Measurements from ENCODE around the gene KIRREL3.

The KIRREL3 gene

DNA sequence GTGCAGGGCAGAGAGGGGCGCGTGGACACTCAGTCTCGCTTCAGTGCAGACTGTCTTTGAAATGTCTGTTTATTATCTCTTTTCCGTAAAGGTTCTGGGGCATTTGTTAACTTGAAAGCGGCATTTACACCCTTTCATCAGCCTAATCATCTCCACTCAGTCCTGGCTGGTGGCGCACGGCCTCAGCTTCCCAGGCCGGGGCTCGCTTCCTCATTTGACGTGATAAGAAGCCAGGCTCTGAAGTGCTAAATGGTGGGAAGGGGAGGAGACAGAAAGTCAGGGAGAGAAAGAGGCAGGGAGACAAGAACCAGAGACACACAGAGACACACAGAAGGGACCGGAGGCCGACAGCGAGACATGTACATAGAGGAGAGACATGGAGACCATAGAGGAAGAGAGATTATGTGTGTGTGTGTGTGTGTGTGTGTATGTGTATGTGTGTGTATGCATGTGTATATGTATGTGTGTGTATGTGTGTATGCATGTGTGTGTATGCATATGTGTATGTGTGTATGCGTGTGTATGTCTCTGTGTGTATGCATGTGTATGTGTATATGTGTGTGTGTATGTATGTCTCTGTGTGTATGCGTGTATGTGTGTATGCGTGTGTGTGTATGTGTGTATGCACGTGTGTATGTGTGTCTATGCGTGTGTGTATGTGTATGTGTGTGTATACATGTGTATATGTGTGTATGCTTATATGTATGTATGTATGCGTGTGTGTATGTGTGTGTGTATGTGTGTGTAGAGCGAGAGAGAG lies 543.6 kb downstream of the KIRREL3 start:
- no peak for DNase-seq

DNA sequence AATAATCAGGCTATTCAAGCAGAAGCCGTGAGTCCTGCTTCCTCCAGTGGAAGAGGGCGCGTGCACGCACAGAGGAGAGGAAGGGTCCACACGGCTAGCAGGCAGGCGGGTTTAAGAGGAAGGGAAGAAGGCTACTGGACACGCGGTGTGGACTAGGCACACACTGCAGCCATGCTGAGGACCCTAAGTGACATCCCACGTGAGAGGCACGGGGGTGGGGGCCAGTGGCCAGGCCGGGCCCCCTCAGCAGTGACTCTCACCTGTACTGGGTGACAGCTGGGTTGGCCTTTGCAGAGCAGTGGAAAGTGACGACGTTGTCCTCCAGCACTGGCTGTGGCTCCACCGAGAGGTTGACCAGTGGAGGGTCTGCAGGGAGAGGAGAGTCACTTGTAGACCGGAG lies 544.5 kb downstream of the KIRREL3 start:
- DNase-seq, result no peak

DNA sequence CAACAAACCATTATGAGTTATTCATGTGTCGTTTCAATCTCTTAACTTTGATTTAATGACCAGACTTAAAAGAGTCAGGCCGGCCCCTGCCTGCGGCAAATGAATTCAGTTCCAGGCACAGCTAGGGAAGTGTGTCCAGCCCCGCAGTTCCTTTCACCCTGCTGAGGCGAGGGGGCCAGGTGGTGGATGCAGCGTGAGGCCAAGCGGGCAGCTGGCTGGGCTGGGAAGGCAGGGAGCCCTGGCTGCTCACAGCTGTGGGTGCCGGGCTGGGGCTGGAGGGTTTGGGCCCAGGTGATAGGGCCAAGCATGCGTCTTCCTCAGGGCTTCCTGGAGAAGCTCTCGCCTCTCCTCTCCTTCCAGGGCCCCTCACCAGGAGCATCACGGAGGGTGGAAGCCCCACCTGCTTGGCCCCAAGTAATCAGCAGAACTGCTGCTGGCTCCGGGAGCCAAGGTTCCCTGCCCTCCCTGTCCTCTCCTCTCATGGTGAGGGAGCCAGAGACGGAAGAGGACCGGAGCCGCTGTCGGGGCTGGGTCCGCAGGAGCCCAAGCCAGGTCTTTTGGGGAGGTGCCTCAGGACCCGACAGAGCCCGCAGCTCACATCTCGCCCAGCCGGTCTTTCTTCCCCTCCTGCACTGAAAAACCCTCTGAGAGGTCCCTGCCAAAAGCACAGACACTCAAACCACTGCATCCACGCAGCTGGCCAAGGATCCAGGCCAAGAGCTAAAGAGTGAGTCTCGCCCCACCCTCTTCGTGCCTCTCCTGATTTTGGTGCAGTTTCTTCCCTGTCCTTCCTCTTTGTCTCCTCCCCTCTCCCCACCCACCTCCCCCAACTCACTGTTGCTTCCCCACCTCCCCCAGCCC lies 548.1 kb downstream of the KIRREL3 start:
- DNase-seq, result no peak

DNA sequence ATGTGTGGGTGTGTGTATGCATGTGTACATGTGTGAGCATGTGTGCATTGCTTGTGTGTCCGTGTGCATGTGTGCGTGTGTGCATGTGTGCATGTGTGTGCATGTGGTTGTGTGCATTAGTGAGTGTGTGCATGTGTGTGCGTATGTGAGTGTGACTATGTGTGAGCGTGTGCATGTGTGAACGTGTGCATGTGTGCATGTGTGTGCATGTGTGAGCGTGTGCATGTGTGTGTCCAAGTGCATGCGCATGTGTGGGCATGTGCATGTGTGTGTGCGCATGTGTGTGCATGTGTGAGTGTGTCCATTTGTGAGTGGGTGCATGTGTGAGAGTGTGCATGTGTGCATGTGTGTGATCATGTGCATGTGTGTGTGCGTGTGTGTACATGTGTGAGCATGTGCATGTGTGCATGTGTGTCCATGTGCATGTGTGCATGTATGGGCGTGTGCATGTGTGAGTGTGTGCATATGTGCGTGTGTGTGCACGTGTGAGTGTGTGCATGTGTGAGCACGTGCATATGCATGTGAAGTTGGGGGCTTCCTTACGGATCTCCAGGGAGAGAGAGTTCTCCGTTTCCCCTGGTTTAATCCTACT lies 549.3 kb downstream of the KIRREL3 start:
- DNase-seq, result no peak

DNA sequence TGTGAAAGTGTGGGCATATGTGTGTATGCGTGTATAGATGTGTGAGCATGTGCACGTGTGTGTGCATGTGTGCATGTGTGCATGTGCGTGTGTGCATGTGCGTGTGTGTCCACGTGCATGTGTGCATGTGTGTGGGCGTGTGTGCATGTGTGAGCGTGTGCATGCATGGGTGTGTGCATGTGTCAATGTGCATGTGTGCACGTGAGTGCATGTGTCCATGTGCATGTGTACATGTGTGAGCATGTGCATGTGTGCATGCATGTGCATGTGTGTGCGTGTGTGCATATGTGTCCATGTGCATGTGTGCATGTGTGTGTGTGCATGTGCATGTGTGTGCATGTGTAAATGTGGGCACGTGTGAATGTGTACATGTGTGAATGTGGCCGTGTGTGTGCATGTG lies 549.8 kb downstream of the KIRREL3 start:
- no peak for DNase-seq

DNA sequence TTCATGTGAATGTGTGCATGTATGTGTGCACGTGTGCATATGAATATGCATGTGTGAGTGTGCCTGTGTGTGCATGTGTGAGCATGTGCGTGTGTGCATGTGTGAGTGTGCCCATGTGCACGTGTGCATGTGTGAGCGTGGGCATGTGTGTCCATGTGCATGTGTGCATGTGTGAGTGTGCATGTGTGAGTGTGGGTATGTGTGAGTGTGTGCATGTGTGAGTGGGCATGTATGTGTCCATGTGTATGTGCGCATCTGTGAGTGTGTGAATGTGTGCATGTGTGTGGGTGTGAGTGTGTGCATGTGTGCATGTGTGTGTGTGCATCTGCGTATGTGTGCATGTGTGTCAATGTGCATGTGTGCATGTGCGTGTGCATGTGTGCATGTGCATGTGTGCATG lies 550.4 kb downstream of the KIRREL3 start:
- DNase-seq, result no peak

DNA sequence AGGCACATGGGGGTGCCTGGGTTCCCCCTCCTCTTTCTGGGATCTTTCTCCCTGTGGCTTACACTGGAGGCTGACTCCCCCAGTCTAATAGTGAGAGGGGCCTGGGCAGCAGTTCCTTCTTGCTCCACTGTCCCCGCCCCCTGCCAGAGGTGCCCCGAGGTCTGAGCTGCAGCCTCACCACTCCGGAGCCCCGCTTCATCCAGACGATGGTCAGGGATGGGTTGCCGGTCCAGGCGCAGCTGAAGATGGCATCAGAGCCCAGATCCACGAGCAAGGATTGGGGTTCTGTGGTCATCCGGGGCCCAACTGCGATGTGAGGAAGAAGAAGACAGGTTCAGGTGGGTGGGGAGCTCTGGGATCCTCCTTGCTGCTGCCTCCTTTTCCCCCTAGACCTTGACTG lies 554.0 kb downstream of the KIRREL3 start:
- no peak for DNase-seq

DNA sequence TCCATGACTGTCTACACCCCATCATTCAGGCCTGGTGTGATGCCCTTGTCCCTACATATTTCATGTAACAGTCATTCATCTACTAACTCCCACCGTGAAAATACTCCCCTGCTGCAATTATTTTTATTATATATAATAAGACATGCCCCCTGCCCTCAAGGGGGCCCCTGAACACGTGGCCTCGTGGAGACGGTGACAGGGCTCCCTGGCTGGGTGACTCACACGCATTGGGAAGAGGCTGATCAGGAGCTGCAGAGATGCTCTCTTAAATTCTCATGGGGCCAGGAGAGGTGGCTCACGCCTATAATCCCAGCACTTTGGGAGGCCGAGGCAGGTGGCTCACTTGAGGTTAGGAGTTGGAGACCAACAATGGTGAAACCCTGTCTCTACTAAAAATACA lies 556.5 kb downstream of the KIRREL3 start:
- DNase-seq, result peak; percentile 34

DNA sequence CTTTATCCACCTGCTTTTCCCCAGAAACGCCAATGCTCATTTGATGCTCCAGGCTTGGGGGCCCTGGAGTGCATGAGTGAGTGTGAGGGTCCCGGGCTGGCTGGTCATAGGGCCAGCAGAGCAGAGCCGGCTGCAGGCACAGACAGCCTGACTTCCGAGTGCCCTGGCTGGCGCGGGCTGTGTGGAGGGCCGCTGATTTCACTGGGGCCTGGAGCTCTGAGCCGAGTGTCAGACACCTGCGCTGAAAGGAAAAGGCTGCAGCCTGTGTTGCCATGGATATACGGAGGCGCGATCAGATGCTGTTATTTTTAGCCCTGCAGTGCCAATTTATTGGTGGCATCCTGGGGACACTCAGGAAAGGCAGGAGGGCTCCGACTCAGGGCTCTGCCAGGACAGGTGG lies 557.5 kb downstream of the KIRREL3 start:
- DNase-seq, result no peak

DNA sequence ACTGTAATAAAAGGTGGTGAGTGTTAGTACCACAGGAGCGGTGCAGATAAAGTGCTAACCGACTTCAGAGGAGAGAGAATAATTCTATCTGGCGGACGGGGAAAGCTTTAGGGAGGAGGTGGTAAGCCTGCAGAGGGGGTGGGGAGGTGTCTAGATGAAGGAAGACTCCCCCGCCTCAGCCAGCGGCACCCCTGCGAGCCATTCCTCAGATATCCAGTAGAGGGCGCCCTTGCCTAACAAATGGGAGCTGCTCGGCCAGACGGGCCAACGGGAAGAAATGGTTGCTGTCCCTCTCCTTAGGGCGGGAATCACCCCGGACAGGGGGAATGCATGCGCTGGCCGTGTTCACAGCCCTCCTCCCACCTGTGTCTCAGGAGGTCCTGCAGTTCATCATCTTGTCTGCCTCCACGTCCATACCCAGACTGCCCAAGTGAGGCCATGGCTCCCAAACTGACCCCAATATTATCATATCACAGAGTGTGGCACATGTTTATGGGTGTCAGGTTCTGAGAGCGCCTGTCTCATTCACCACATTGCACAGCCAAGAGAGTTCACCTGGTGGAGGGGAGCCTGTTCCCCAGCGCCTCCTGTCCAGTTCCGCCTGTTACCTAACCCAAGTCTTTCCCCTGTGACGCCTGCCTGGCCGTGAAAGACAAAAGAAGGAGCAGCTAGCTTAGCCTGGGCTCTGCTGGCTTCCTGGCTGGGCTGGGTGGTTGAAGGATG lies 559.6 kb downstream of the KIRREL3 start:
- peak; percentile 69 for DNase-seq

DNA sequence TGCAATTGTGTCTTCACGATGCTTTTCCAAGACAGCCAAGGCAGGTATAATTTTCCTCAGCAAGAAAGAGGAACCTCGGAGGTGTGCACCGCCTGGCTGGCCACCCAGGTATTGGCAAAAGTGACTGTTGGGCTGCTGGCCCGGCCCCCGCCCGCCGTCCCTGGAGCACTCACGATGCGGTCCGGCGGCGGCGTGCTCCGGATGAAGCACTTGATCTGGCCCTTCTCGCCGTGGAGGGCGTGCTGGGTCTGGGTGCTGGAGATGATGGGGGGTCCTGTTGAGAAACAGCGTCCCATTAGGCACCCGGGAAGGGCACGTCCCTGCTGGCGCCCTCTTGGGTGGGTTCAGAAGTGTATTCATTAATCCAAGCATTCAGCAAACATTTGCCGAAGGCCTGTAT lies 560.3 kb downstream of the KIRREL3 start:
- no peak for DNase-seq

DNA sequence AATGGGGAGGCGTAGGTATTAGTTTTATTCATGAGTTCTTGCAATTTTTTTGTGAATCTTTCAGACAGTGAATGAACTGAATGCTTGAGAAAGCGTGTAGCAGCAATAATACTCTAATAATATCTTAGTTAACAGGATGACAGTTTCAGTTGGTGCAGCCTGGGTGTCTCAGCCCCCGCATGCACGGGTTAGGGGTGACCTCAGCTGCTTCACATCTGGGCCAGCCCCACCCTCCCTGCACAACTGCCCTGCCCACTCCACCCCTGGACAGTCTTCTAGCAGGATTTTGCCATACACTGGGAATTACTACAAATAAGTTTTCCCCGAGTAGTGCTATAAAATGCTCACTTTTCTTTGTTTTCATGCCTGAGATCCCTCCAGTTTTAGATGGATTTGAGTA lies 561.9 kb downstream of the KIRREL3 start:
- no peak for DNase-seq

DNA sequence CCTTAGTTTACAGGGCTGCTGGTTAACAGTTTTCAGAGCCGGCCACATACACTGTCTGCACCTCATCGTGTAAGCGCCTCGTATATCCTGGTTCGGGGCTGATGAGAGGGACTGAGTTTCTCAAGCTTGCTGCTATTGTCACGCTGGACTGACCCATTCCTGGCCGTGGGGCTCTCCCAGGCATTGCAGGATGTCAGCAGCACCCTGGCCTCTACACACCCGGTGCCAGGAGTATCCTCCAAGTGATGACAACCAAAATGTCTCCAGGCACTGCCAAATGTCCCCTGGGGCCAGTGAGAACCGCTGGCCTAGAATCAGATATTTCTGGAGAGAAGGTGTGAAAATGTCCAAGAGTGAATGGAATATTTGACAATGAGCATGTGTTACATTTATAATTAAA lies 562.3 kb downstream of the KIRREL3 start:
- no peak for DNase-seq

DNA sequence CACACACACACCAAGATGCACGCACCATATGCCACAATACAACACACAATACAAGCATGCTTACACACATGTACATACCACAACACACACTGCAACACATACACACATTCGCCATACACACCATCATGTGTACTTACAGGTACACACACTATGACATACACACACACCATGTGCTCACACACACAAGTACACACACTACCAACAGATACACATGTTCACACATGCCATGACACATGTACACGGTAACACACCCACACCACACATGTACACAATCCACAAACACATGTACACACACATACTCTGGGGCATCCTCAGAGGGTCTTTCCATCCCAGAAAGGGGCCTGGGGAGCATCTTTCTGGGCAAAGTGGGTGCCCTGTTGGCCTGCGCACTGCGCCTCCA lies 562.8 kb downstream of the KIRREL3 start:
- DNase-seq, result no peak

DNA sequence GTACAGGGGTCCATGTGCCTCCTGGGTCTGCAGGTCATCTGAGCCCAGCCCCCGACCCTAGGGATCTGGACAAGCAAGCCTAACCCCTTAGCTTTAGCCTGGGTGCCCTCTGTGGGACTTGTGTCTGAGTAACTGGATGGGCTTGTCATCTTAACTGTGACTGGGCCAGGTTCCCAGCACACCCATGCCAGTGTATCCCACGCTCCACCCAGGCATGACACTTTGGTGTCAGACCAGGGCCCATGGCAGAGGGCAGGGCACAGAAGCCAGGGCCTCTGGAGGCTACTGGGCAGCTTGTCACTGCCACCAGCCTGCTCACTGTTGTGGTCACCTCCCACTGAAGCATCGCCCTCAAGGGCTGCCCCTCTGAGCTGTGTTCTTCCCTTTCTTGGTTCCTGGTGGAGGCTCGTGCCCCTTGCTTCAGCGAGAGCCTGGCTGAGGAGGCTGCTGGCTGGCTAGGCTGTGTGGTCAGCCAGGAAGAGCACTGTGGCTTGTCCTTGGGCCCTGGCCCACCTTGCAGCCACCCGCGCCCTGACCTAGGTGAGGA lies 564.3 kb downstream of the KIRREL3 start:
- no peak for DNase-seq

DNA sequence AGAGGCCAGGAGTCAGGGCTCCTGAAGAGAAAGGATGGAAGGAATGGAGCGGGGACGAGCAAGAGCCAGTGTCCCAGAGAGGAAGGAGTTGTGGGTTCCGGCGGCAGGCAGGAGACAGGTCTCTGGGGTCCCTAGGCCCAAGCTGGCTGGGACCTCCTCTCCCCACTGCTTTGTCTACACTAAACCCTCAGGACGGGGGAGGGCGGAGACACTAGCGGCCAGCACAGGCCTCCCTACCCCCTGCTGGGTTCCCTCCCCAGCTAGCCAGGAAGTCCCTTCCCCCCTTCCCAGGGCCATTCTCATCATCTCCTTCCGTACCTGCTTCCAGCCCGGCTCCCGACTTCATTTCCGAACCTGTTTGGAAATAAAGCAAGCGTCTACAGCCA lies 565.6 kb downstream of the KIRREL3 start:
- no peak for DNase-seq

DNA sequence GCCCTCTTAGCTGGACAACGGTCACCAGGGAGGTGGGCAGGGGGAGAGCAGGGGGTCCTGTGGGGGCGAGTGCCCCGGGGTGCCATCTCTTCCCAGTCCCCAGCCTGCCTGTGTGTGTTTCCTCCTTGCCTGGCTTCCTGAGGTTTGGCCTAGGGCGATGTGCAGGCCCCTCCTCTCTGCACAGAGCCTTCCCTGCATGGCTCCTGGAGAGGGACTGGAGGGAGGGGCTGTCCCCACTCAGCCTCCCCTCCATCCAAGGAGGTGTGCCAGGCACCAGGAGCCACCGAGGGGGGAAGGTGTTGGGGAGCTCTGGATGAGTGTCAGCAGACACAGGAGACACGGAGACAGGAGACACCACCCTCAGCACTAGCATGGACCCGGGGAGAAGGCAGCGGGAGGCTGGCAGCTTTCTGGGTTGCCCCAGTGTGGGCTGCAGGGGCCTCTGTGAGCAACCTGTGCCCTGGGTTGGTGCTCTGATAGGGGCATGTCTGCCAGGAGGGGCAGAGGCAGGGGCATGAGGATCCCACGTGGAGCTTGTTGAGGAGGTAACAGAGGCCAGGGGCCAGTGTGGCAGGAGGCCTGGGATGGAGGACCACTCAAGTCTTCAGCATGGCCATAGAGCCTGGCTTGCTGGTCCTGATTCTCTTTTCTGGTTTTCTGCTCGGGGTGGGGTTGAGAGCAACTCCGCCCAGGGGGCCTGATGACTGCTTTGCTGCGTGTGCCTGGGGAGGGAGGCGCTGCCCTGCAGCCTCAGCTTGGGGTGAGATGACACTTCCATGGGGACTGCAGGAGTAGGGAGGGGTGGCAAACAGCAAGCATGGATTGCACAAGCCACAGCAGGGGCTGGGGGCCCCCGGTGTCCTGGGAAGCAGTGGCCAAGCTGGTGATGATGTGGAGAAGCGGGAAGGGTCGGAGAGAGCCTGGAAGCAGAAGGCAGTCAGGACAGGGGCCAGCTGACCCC lies 566.3 kb downstream of the KIRREL3 start:
- no peak for DNase-seq

DNA sequence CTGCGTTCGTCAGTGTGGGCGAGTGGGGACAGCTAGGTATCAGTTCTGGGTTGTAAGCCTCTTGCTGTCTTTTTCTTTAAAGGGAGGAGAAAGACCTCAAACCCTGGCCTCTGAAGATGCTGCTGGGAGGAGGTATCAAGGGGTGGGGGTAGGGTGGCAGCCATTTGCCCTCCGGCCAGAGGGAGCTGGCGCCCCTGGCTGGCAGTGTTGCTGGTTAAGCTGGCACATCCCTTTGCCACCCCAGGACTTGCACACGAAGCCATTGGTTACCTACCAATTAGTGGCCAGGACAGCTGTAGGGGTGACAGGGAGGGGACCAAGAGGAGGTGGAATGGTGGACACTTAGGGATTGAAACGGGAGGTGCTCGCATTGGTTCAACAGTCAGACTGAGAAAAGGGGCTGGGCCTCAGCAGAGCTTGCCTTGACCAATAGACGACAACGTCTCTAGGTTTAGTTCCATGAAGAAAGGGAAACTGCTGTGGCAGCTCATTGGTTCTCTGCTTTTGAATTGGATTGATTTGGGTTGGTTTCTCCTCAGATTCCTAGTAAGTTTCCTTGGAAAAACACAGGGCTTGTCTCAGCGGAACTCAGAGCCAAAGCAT lies 567.2 kb downstream of the KIRREL3 start:
- DNase-seq, result no peak

DNA sequence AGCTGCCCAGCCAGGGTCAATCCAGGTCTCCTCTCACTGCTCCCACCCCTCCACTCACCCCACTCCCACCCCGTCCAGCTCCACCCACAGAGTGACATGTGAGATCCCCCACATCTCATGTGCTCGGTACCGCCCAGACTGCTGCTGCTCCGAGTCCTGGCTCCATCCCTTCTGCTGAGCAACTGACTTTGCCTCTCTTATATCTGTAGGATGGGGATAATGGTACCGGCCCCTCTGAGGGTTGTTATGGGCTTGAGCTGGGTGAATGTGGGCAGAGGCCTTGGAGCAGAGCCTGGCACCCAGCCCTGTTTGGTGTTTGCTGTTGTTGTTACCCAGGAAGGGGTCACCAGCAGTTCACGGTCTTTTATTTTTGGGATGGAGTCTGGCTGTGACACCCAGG lies 568.0 kb downstream of the KIRREL3 start:
- DNase-seq, result no peak

DNA sequence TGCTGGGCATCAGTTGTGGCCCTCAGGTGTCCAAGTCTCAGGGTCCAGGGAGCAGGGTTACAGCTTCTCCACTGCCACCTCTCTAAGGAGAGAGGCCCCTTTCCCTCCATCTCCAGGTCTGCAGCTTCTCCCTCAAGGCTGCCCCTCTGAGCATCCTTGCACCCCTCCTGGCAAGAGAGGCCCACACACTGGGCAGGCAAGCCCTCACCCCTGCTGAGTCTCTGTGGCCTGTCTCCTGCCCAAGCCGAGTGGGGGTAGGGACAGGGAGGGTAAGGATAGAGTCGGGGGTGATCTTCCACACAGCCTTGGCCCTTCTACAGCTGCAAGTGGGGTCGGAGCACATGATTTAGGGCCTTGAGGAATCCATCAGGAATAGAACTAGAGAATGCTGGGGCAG lies 568.5 kb downstream of the KIRREL3 start:
- no peak for DNase-seq

DNA sequence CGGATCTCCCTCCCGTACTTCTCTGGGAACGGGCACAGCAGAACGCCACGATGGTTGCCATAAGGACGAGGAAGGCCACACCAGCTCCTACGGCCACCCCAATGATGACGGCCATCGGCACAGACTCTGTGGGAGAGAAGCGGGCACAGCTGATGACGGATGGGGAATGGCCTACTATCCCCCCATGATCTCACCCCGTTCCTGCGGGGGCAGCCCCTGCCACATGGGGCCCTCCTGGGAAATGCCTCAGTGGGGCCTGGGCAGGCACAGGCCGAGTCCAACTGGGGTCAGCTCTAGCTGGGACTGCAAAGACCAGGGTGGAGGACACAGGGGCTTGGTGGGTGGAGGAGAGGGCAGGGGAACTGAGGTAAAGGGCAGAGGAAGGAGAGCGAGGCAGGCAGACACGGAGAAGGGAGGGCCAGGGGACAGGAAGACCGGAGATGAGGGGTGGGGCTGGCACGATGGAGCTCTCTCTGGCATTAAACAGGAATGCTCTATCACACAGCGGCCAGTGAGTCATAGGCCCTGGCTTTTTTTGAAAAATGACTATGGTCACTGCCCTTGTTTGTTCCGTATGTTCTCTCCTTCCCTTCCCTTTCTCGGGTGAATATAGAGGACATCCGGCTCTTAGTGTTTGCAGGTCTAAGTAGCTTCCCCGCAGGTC lies 569.0 kb downstream of the KIRREL3 start:
- peak; percentile 89 for DNase-seq
